ENCODE results near the gene SLCO4C1. TPM values are rescaled to one million over a fixed set of nuclear protein-coding genes. Genes with fewer than 3 reads are reported as not detected.

The SLCO4C1 gene
- total and polyA plus RNA-seq, 2 of the 4 experiments (the other 2 are of a cell fraction) = not detected

- H3K9ac ChIP-seq (ENCODE audit: low read depth, low read length) = no peak overlapping the region
- no peak overlapping the region for H2AK9ac ChIP-seq (replicated peaks; ENCODE audit: low read depth, low read length, poor library complexity)
- no peak overlapping the region for H2AFZ ChIP-seq (replicated peaks; ENCODE audit: low read length, poor library complexity)
- no peak overlapping the region for H4K5ac ChIP-seq (ENCODE audit: low read depth, low read length)
- H3K9me3 ChIP-seq (ENCODE audit: control insufficient read depth, insufficient read depth, low read length) = peaks cover 7% of the 10 kb centered on the region; the same call in 1 of the 2 replicates
- BruUV-seq (replicated peaks) = no TSS peak
- H2AK5ac ChIP-seq (ENCODE audit: low read depth, low read length) = no peak overlapping the region
- no peak overlapping the region for H2BK20ac ChIP-seq (ENCODE audit: low read depth, low read length)
- WGBS, 2 experiments (ENCODE audit: extremely low coverage in 2 of 2, insufficient read length in 1 of 2) = 83 to 100% methylated on average over 1 of the region's 6 CpGs
- no peak overlapping the region for H3K18ac ChIP-seq (ENCODE audit: low read depth, low read length)
- intact Hi-C loops (cut with micrococcal nuclease) = no loop called here
- H2BK15ac ChIP-seq (ENCODE audit: low read depth, low read length) = no peak overlapping the region
- no peaks in the 10 kb centered on the region for H3K79me1 ChIP-seq (ENCODE audit: low read depth in 1 of 2, low read length in 2 of 2)
- no peak overlapping the region for H3K4me3 ChIP-seq (ENCODE audit: insufficient read depth, low read depth, low read length)
- H3K9me1 ChIP-seq (ENCODE audit: insufficient read depth, low read length) = no peaks in the 10 kb centered on the region
- no peak overlapping the region for H2BK120ac ChIP-seq (ENCODE audit: low read depth, low read length)
- ChIA-PET CTCF (no interaction called here), POLR2A (ENCODE audit: unreplicated experiment) (no interaction called here)
- no peaks in the 10 kb centered on the region for H3K36me3 ChIP-seq (ENCODE audit: control insufficient read depth, insufficient read depth, low read length)
- no peaks in the 10 kb centered on the region for H4K20me1 ChIP-seq (ENCODE audit: insufficient read depth, low read length)
- dilution Hi-C loops (cut with HindIII; ENCODE audit: low sequenced_read_pairs, unreplicated experiment) = no loop called here
- no peak overlapping the region for H3K27ac ChIP-seq (ENCODE audit: insufficient read depth, low read length)
- no peak overlapping the region for H3K56ac ChIP-seq (ENCODE audit: extremely low read depth, insufficient read depth, low read length)
- H3K27me3 ChIP-seq (ENCODE audit: control insufficient read depth, insufficient read depth, low read length) = no peaks in the 10 kb centered on the region
- no peaks in the 10 kb centered on the region for H3K4me1 ChIP-seq (ENCODE audit: control insufficient read depth, insufficient read depth, low read length)
- TF ChIP-seq MAFK (IDR thresholded peaks at IDR 0.05; ENCODE audit: low read depth, low read length) (no peak), FOS (IDR thresholded peaks at IDR 0.05; ENCODE audit: low read depth, low read length) (no peak), CHD1 (IDR thresholded peaks at IDR 0.05; ENCODE audit: low read depth, low read length) (no peak), SMC3 (IDR thresholded peaks at IDR 0.05; ENCODE audit: low read depth, low read length) (no peak), RCOR1 (IDR thresholded peaks at IDR 0.05; ENCODE audit: insufficient replicate concordance, low read length) (no peak)
- TF ChIP-seq, protein P1, sequence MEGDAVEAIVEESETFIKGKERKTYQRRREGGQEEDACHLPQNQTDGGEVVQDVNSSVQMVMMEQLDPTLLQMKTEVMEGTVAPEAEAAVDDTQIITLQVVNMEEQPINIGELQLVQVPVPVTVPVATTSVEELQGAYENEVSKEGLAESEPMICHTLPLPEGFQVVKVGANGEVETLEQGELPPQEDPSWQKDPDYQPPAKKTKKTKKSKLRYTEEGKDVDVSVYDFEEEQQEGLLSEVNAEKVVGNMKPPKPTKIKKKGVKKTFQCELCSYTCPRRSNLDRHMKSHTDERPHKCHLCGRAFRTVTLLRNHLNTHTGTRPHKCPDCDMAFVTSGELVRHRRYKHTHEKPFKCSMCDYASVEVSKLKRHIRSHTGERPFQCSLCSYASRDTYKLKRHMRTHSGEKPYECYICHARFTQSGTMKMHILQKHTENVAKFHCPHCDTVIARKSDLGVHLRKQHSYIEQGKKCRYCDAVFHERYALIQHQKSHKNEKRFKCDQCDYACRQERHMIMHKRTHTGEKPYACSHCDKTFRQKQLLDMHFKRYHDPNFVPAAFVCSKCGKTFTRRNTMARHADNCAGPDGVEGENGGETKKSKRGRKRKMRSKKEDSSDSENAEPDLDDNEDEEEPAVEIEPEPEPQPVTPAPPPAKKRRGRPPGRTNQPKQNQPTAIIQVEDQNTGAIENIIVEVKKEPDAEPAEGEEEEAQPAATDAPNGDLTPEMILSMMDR (conservative IDR thresholded peaks at IDR 0.05; ENCODE audit: low read depth, low read length) = no peak
- no peak overlapping the region for H3K4me2 ChIP-seq (ENCODE audit: low read depth, low read length)
- no peak overlapping the region for H3K23ac ChIP-seq (ENCODE audit: low read depth, low read length)
- no peak overlapping the region for H3K14ac ChIP-seq (replicated peaks; ENCODE audit: low read depth, low read length)
- in situ Hi-C loops (cut with MboI; ENCODE audit: low sequenced_read_pairs) = no loop called here
- no peak overlapping the region for H3K4ac ChIP-seq (ENCODE audit: low read depth, low read length)
- no peak overlapping the region for H4K91ac ChIP-seq (ENCODE audit: insufficient read depth, low read depth, low read length)
- ATAC-seq (ENCODE audit: low read depth) = no peak
- H4K8ac ChIP-seq (ENCODE audit: low read depth in 2 of 2, low read length in 2 of 2) = no peak overlapping the region
- no peak overlapping the region for H2BK5ac ChIP-seq (ENCODE audit: low read depth, low read length, poor library complexity, severe bottlenecking)
- no peak for DNase-seq
Measured at GRCh38 chr5:102289251-102289899, 6.7 kb downstream of the SLCO4C1 start.

Data from IMR-90 (cell line).